Head of caudate nucleus (tissue), 42 donors: Measurements from ENCODE around the gene MRNIP.
"Not testable (repeated sequence)": the region's sequence is repeated elsewhere in the genome, so short reads cannot be mapped to it uniquely, and the experiment has no call there.

Experiments used
- DNase-seq, 42 donors: peaks; one replicate each; pipeline versions ENCODE4 v3.0.0 to v3.0.0-alpha.2; 2020 to 2021; ENCODE audit warnings: mixed read lengths in 7 of 42
- intact Hi-C: fragments of 100-400 bp; cut with DNase I; formaldehyde crosslinking; loops from one replicate; pipeline ENCODE4 v1.15.0; 2022

The MRNIP gene

GRCh38 chr5:179791881-179792611, 66.6 kb downstream of the MRNIP start:
- intact Hi-C loops: no loop called here

GRCh38 chr5:179789278-179789677, 69.3 kb downstream of the MRNIP start:
- intact Hi-C loops, DNase-seq: not testable (repeated sequence)

More at GRCh38 chr5:179791881-179792611, 66.6 kb downstream of the MRNIP start:
- DNase-seq: peak in 3 of 42 donors; percentile 26 to 51 (median 39)

GRCh38 chr5:179788193-179788854, 70.3 kb downstream of the MRNIP start:
- DNase-seq: no peak
- intact Hi-C loops: no loop called here
